K562 (cell line): ENCODE measurements around the gene KAZN. TPM values are rescaled to one million over a fixed set of nuclear protein-coding genes. Genes with fewer than 3 reads are reported as not detected.

Experiments
- CBFA2T2 ChIP-seq: fragments of 450-650 bp; conservative IDR thresholded peaks from 2 replicates; pipeline ENCODE4 v1.6.1; 2017; ENCODE audit warnings: mild to moderate bottlenecking
- CREB3 ChIP-seq: fragments of 450-650 bp; conservative IDR thresholded peaks from 2 replicates; pipeline ENCODE4 v1.6.1; 2016; ENCODE audit warnings: missing genetic modification characterization, low read depth, mild to moderate bottlenecking, missing compliant biosample characterization, moderate library complexity
- CREBBP ChIP-seq: IDR thresholded peaks from one replicate; pipeline ENCODE4 v1.6.1; 2012; ENCODE audit warnings: low read depth, mild to moderate bottlenecking, control low read depth, inconsistent platforms, low read length
- CTBP1 ChIP-seq: fragments of 450-650 bp; IDR thresholded peaks from 2 replicates; pipeline ENCODE4 v1.6.1; 2016; ENCODE audit warnings: borderline replicate concordance
- ESRRA ChIP-seq: fragments of 450-650 bp; IDR thresholded peaks from 2 replicates; pipeline ENCODE4 v1.6.1; 2014; ENCODE audit warnings: low read depth, mild to moderate bottlenecking, moderate library complexity, borderline replicate concordance
- GATAD2A ChIP-seq: fragments of 450-650 bp; IDR thresholded peaks from 2 replicates; pipeline ENCODE4 v1.6.1; 2017
- HLTF ChIP-seq: fragments of 450-650 bp; IDR thresholded peaks from 2 replicates; pipeline ENCODE4 v1.6.1; 2016
- HMG20A ChIP-seq: fragments of 450-650 bp; formaldehyde crosslinking; conservative IDR thresholded peaks from 2 replicates; pipeline ENCODE4 v1.4.0; 2020; ENCODE audit warnings: mild to moderate bottlenecking, mixed read lengths
- MAFG ChIP-seq: fragments of 450-650 bp; conservative IDR thresholded peaks from 2 replicates; pipeline ENCODE4 v1.6.1; 2016; ENCODE audit warnings: missing genetic modification characterization, missing compliant biosample characterization
- POLR2A ChIP-seq: fragments of 450-650 bp; conservative IDR thresholded peaks from 2 replicates; pipeline ENCODE4 v1.6.1; 2016
- POLR2B ChIP-seq: fragments of 450-650 bp; IDR thresholded peaks from 2 replicates; pipeline ENCODE4 v1.6.1; 2018; ENCODE audit warnings: low read depth; ENCODE audit not compliant: partially characterized antibody
- POLR3A ChIP-seq: IDR thresholded peaks from 2 replicates; pipeline ENCODE4 v1.6.1; 2011; ENCODE audit warnings: borderline replicate concordance, mild to moderate bottlenecking, moderate library complexity; ENCODE audit not compliant: insufficient read length, insufficient read depth; ENCODE audit errors: extremely low read depth
- SIRT6 ChIP-seq: IDR thresholded peaks from one replicate; pipeline ENCODE4 v1.6.1; 2012; ENCODE audit warnings: low read depth, mild to moderate bottlenecking, control low read depth, inconsistent platforms, low read length, moderate library complexity
- SMAD4 ChIP-seq: fragments of 250-450 bp; sonication (Bioruptor Pico); conservative IDR thresholded peaks from 2 replicates; pipeline ENCODE4 v1.8.0; 2021; ENCODE audit warnings: inconsistent platforms, mild to moderate bottlenecking, moderate library complexity
- SMARCA4 ChIP-seq: fragments of 450-650 bp; IDR thresholded peaks from 2 replicates; pipeline ENCODE4 v1.6.1; 2016
- SOX6 ChIP-seq: fragments of 450-650 bp; IDR thresholded peaks from 2 replicates; pipeline ENCODE4 v1.6.1; 2014; ENCODE audit warnings: mild to moderate bottlenecking
- TARDBP ChIP-seq: fragments of 450-650 bp; IDR thresholded peaks from 2 replicates; pipeline ENCODE4 v1.6.1; 2016
- TBP ChIP-seq: optimal IDR thresholded peaks from 2 replicates; pipeline ENCODE3; 2011; ENCODE audit warnings: low read depth, low read length, improper control_type of control experiment
- TCF7 ChIP-seq: sonication (generic); IDR thresholded peaks from 2 replicates; pipeline ENCODE4 v1.6.1; 2016; ENCODE audit warnings: antibody characterized with exemption, borderline replicate concordance
- TGIF2 ChIP-seq: sonication (generic); formaldehyde crosslinking; IDR thresholded peaks from 2 replicates; pipeline ENCODE4 v1.8.1; 2022; ENCODE audit warnings: mild to moderate bottlenecking, missing genetic modification reagents, moderate library complexity
- THRB ChIP-seq: fragments of 450-650 bp; formaldehyde crosslinking; conservative IDR thresholded peaks from 2 replicates; pipeline ENCODE4 v1.4.0; 2022; ENCODE audit warnings: mild to moderate bottlenecking, missing genetic modification characterization
- ZNF134 ChIP-seq: fragments of 250-450 bp; sonication (Bioruptor Pico); conservative IDR thresholded peaks from 2 replicates; pipeline ENCODE4 v1.4.0; 2020
- ZNF174 ChIP-seq: fragments of 250-450 bp; sonication (Bioruptor Pico); IDR thresholded peaks from 2 replicates; pipeline ENCODE4 v1.4.0; 2020; ENCODE audit warnings: mild to moderate bottlenecking
- ZNF24 ChIP-seq: fragments of 450-650 bp; IDR thresholded peaks from 2 replicates; pipeline ENCODE4 v1.6.1; 2016
- ZNF3 ChIP-seq: fragments of 250-450 bp; sonication (Bioruptor Pico); IDR thresholded peaks from 2 replicates; pipeline ENCODE4 v1.5.0; 2021; ENCODE audit warnings: mild to moderate bottlenecking, moderate library complexity
- ZNF75A ChIP-seq: fragments of 450-650 bp; formaldehyde crosslinking; IDR thresholded peaks from 2 replicates; pipeline ENCODE4 v1.4.0; 2020; ENCODE audit warnings: mild to moderate bottlenecking
- polyA plus RNA-seq, 8 experiments: library from polyadenylated mRNA; depleted of rRNA in 4 of 8; stranded (reverse) in 5 of 8; unstranded in 3 of 8; fragments of >200 nt; fragmentation: Nextera tagmentation in 2 of 8; fragmentation: Illumina TruSeq in 1 of 8; extraction: Ambion mirVana in 2 of 8; extraction: Trizol in 1 of 8; gene quantifications; 2 replicates each; pipeline versions ENCODE4 v1.2.1 to v1.2.3, GENCODE V29; 2011 to 2014; ENCODE audit warnings: inconsistent platforms in 1 of 8, missing spikeins in 1 of 8
- total RNA-seq, 7 experiments: library from RNA; depleted of rRNA in 6 of 7; stranded (reverse); fragments of >200 nt in 6 of 7; fragmentation: Illumina TruSeq in 2 of 7; extraction: Trizol in 2 of 7; gene quantifications; 2 replicates each; pipeline versions ENCODE4 v1.2.1 to v1.2.3, GENCODE V29; 2011 to 2021; ENCODE audit warnings: low replicate concordance in 1 of 7
- TF ChIP-seq, protein P1 (sequence below): fragments of 450-650 bp; conservative IDR thresholded peaks from 2 replicates; pipeline ENCODE4 v1.6.1; 2016; ENCODE audit warnings: missing genetic modification characterization, low read depth, mild to moderate bottlenecking, control low read depth, missing compliant biosample characterization
- TF ChIP-seq, protein P2 (sequence below): sonication (generic); formaldehyde crosslinking; IDR thresholded peaks from 2 replicates; pipeline ENCODE4 v1.9.0; 2022; ENCODE audit warnings: mild to moderate bottlenecking, missing genetic modification reagents

Gene KAZN
- total and polyA plus RNA-seq, 9 of the 15 experiments (the other 6 are each of a cell fraction or from before 2014, with no cell fraction given): 2.1 to 21.6 (median 5.4) TPM

DNA sequence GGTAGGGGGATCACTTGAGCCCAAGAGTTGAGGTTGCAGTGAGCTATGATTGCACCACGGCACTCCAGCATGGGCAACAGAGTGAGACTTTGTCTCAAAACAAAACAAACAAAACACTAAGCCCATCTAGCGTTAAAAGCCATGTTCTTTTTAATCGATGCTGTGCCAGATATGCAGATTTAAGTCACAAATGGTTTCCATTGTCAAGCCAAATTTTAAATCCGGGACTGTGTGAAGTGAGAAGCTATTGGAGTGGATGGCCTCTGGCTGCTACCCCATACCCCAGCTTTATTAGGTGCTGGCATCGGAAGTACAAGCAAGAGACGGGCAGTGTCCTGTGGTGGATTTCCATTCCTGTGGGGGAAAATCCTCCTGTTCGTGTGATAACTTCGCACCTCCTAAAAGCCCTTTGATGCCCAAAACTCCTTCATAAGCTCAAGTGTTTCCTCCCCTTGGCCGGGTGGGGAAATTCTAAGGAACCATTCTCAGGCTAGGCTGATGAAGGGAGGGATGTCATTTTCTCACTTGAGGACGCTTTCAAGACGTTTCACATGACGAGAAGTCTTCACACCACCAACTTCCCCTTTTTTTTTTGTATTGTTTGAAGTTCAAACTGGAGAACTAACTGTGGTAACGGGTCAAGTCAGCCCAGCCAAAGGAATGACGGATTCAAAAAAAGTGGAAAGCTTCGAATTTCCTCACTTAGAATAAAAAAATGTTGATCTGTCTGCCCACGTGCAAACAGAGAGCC, 140.8 kb downstream of the KAZN start (continued):
- TF ChIP-seq, protein P1, sequence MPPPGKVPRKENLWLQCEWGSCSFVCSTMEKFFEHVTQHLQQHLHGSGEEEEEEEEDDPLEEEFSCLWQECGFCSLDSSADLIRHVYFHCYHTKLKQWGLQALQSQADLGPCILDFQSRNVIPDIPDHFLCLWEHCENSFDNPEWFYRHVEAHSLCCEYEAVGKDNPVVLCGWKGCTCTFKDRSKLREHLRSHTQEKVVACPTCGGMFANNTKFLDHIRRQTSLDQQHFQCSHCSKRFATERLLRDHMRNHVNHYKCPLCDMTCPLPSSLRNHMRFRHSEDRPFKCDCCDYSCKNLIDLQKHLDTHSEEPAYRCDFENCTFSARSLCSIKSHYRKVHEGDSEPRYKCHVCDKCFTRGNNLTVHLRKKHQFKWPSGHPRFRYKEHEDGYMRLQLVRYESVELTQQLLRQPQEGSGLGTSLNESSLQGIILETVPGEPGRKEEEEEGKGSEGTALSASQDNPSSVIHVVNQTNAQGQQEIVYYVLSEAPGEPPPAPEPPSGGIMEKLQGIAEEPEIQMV: no peak
- no peak for TF ChIP-seq CBFA2T2
- no peak for TF ChIP-seq GATAD2A
- no peak for TF ChIP-seq CREB3 (tag)
- TF ChIP-seq CREBBP: no peak
- TF ChIP-seq TARDBP: no peak
- no peak for TF ChIP-seq THRB (CRISPR knock-in tag)
- 0 out of 2 replicates have a peak, but pooled peaks have one; percentile 13 for TF ChIP-seq CTBP1
- TF ChIP-seq, protein P2, sequence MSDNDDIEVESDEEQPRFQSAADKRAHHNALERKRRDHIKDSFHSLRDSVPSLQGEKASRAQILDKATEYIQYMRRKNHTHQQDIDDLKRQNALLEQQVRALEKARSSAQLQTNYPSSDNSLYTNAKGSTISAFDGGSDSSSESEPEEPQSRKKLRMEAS (CRISPR knock-in tag): peak; percentile 27; the same call in 1 of the 2 replicates
- TF ChIP-seq TBP: no peak
- TF ChIP-seq MAFG (tag): no peak
- TF ChIP-seq POLR3A: no peak
- TF ChIP-seq POLR2A: no peak
- TF ChIP-seq ZNF75A (CRISPR knock-in tag): no peak
- TF ChIP-seq ZNF134: peak; percentile 33; the same call in 1 of the 2 replicates
- TF ChIP-seq SOX6: peak; percentile 46; the same call in 1 of the 2 replicates
- no peak for TF ChIP-seq SMAD4
- no peak for TF ChIP-seq TGIF2
- no peak for TF ChIP-seq SIRT6
- no peak for TF ChIP-seq POLR2B
- TF ChIP-seq ESRRA: no peak
- no peak for TF ChIP-seq ZNF3 (CRISPR knock-in tag)
- no peak for TF ChIP-seq TCF7
- no peak for TF ChIP-seq SMARCA4
- TF ChIP-seq ZNF24: no peak
- TF ChIP-seq HMG20A: no peak
- no peak for TF ChIP-seq HLTF
- no peak for TF ChIP-seq ZNF174
